GM12874 (cell line): Measurements from ENCODE around the gene COL25A1.

Experiments
- TF ChIP-seq, protein P1 (sequence below): IDR thresholded peaks from 2 replicates; pipeline ENCODE4 v1.5.1; 2011; ENCODE audit warnings: low read depth, mild to moderate bottlenecking, control low read depth, low read length, moderate library complexity; ENCODE audit not compliant: insufficient read depth

COL25A1 gene

DNA sequence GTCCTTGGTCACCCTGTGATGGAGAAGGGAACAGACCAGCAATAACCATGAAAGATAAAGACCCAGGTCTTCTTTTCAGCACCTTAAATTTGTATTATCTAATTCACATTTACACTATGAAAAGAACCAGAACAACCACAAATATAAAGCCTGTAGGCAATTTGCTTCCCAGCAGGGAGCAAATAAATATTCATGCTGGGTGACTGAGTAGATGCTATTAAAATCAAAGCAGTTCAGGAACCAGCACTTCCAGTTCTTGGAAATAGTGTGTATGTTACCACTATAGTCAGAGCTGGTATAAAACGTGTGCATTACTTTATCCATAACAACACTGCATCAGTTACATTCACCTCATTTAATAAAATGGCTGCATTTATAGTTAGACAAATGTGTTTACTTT, 361.8 kb downstream of the COL25A1 start:
- TF ChIP-seq, protein P1, sequence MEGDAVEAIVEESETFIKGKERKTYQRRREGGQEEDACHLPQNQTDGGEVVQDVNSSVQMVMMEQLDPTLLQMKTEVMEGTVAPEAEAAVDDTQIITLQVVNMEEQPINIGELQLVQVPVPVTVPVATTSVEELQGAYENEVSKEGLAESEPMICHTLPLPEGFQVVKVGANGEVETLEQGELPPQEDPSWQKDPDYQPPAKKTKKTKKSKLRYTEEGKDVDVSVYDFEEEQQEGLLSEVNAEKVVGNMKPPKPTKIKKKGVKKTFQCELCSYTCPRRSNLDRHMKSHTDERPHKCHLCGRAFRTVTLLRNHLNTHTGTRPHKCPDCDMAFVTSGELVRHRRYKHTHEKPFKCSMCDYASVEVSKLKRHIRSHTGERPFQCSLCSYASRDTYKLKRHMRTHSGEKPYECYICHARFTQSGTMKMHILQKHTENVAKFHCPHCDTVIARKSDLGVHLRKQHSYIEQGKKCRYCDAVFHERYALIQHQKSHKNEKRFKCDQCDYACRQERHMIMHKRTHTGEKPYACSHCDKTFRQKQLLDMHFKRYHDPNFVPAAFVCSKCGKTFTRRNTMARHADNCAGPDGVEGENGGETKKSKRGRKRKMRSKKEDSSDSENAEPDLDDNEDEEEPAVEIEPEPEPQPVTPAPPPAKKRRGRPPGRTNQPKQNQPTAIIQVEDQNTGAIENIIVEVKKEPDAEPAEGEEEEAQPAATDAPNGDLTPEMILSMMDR, result no peak

DNA sequence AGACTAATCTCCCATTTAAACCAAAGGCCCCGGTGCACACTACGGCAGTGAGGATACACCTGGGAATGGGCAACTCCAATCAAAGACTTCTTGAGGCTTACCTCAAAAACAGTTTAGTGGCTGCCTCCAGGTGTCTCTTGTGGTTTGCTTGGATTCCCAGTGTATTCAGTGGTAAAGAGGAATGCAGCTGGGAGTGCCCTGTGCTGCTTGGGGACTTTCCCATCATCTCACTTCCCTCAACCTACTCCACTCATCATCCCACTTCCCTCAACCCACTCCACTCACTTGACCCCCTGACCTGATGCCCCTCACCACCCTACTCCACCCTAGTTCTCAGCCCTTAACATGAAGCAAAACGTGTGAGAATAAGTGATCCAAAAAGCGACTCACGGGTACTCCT, 362.3 kb downstream of the COL25A1 start:
- TF ChIP-seq, protein P1, result no peak

DNA sequence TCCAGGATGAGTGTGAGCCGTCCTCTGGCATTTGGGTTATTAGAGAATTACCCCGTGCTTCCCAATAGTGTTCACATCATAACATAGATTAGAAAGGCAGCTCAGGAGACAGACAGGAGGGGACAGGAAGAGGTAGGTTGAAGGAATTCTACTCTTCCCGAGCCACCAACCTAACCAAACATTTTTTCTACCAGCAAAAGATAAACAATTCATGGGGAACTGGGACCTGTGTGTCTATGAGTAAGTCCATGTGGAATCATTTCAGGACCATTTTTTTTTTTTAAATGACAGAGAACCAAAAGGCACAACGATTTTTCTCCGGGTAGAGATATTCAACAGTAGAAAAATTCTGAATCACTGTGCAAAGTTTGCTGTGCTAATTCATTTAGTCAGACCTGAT, 365.4 kb downstream of the COL25A1 start:
- TF ChIP-seq, protein P1, result no peak

DNA sequence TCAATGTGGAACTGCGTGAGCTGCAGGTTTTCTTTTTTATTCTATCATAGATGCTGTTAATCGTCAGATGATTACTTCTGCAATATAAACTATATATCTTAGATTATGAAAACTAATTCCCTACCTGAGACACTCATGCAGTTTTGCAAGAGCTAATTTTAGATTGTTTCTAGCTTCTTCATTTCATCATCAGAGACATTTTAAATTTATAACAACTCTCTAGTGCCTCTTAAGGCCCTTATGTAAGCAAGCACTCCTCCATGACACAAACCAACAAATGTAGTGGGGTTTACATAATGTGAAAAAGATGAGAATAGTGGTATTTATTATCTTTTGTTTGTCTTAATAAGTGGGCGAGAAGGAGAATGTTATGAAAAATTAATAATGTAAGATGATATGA, 369.4 kb downstream of the COL25A1 start:
- TF ChIP-seq, protein P1, result no peak

DNA sequence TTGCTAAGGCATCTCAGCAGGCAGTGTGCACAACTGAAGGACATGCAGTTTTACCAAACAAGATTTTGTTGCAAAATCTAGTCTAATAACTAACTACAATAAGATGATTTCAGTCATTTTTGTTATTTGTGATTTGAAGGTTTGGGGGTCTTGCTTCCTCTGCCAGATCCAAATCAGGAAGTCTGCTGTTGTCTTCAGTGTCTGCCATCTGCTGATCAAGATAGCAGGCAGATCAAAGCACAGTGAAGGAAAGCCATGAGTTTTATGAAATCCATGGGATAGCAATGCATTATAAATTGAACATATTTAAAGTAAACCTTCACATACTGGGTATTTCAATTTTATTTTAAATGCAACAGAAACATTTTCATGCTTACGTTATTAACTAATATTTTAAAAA, 370.5 kb downstream of the COL25A1 start:
- TF ChIP-seq, protein P1, result no peak

DNA sequence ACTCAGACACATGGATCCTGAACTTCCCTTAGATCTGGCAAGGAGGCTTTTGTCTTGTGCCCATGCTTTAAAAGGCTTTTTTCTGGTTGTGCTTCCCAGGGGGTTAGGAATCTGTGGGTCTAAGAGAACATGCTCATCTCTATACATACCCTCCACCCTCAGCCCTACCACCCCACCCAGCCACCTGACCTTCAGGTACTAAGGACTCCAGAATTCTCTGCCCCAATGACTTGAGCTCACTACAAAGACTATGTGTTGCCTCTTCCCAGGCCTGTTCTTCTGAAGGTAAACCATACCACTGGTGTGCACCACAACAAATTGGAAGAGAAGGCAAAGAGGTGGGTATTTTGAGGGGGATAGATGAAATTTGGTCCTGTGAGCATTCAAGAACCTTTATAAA, 372.3 kb downstream of the COL25A1 start:
- TF ChIP-seq, protein P1, result no peak

DNA sequence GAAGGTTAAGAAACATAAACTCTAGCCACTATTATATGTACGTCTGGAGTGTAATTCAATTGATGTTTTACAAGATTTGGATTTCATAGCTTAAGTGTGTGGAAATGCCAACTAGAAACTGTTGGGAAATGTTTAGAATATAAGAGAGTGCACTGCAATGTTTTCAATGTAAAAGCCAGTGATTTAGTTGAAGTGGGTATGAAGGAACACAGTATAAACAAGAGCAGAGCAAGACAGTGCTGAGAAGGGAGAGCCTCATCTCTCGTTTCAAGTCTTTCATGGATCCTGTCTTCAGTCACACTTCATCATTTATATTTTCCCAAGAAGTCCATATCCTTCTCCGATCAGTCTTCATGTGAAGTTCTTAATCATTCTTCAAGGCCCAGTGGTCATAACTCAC, 375.7 kb downstream of the COL25A1 start:
- TF ChIP-seq, protein P1, result no peak

DNA sequence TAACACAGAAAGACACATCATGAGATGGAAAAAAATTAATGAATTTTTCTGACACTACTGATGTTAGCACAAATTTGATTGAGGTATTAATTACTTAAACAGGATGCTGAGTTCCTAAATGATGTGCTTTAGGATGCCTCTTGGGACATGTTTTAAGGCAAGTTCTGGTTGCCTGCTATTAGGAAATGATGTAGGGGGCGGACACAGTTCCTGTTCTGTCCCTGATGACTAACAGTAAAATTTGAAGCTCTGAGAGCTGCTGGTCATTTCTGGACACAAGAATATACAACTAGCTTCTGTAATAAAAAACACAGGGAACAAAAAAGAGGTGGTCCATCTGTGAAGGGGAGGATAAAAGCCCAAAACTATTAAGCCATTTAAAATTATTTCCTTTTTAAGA, 376.4 kb downstream of the COL25A1 start:
- TF ChIP-seq, protein P1, result no peak
